Measurements from ENCODE around the gene MADD. TPM values are rescaled to one million over a fixed set of nuclear protein-coding genes. Genes with fewer than 3 reads are reported as not detected.

The MADD gene
- total RNA-seq, 1 donor from 2014 or later = 11.4 TPM

DNA sequence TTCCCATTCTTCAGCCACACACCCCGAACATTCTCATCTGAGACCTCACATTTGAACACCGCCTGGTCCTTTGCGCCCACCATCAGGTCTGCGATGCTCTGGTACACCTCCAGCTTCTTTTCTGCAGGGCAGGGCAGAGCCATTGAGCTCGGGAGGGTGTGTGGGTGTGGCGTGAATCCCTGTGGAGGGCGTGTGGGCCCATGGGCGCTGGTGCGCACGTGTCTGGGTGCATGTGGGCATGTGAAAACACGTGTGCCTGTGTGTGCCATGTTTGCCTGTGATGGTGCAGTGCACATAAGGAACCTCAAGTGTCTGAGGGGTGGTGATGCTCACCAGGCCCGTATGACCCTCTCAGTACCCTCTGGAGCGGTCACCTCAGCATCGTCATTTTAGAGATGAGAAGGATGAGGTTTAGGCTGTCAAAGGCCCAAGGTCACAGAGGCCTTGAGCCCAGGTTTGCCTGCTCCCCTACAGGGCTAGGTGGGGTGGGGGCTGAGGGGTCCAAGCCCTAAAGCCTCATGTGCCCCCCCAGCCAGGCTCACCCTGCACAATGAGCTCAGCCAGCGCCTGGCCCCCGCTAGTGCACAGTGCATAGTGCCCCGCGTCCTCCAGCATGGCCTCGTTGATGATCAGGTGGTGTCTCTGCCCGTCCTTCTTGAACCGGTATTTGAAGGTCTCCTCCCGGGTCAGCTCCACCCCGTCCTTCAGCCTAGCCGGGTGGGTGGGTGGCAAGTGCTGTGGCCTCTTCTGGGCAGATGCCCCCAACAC lies 72.3 kb downstream of the MADD start:
- no peak for ATAC-seq

DNA sequence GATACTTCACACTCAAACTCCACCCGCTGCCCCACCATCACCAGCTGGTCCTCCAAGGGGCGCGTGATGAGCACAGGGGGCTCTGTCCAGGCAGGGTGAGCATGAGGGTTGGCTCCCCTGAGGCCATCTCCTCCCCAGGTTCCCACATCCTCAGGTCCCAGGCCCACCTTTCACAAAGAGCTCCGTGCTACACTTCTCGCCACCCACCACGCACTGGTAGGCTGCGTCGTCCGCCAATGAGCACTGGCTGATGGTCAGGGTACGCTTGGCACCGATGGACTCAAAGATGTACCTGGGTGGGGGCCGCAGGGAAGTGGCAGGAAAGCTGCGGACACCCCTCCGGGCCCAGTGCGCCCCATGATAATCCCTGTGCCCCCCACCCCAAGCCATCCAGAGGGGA lies 72.9 kb downstream of the MADD start:
- ATAC-seq = no peak

DNA sequence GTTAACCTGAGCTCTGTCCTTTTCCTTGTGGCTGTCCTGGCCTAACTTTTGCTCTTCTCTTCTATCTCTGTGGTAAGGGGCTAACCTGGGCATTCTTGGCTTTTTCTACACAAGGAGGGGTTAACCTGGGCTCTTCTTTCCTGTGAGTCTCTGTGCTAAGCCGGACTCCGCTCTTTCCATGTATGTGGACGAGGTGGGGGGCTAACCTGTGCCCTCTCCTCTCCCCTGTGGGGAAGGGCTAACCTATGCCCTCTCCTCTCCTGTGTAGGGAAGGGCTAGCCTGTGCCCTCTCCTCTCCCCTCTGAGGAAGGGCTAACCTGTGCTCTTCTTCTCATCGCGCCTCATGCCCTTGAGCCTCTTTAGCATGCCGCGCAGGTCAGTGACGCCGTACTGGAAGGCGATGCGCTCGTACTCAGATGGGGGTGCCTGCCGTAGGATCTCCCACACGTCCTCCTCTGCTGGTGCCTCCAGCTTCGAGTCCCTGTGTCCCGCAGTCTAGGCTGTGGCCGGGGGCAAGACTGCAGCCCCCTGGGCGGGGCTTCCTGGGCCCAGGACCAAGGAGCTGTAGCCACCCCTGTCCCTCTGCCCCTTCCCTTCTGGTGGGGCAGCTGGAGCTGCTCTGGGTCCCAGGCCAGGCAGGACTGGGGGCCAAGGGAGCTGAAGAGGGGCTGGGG lies 76.1 kb downstream of the MADD start:
- no peak for ATAC-seq

DNA sequence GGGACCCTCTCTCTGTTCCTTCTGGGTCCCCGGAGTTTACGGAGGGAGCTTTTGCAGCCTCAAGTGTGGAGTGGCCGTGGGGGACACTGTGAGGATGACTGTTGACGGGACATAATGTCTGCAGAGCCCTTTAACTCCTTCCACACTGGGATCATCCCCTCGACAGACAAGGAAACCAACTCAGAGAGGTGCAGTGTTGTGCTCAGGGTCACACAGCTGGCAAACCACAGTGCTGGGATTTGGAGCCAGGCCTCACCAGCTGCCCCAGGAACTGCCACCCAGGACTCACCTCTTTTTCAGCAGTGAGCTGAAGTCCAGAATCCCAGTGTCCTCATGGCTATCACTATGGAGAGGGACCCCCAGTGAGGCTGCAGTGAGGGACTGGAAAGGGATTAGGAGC lies 77.2 kb downstream of the MADD start:
- no peak for ATAC-seq

DNA sequence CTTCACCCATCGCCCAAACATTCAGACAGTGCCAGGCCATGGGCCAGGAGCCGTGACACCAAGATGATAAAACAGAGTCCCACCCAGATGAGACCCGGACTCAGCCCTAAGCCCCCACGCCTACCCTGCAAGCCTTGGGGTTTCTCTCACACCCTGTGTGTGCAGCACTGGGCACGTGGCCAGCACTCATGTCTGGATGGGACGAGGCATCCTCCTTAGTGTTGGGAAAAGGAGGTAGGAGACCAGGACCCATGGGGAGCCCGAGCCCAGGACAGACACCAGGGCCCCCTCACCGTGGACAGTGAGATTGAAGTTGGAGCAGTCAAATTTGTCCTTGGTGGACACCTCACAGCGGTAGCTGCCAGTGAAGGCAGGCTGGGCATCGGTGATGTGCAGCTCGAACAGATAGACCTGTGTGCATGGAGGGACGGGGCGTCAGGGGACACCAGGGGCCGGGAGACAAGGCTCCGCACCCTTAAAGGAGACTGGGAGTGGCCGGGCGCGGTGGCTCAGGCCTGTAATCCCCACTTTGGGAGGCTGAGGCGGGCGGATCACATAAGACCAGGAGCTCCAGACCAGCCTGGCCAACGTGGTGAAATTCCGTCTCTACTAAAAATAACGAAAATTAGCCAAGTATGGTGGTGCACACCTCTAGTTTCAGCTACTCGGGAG lies 78.3 kb downstream of the MADD start:
- no peak for ATAC-seq

DNA sequence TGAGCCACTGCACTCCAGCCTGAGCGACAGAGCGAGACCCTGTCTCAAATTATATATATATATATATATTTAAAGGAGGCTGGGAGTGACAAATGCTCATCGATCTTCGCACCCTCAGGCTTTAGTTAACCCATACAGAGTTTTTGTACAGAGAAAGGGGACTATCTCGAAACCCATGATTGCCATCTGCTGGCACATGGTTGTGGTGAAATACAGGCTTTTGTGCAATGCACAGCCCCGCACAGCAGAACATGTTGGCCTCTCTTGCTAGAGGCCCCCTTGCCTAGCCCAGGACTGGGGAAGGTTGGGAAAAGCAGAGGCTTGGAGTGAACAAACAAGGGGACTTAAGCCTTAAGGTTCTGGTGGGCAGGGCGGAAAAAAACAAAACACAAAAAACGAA lies 78.9 kb downstream of the MADD start:
- no peak for ATAC-seq

DNA sequence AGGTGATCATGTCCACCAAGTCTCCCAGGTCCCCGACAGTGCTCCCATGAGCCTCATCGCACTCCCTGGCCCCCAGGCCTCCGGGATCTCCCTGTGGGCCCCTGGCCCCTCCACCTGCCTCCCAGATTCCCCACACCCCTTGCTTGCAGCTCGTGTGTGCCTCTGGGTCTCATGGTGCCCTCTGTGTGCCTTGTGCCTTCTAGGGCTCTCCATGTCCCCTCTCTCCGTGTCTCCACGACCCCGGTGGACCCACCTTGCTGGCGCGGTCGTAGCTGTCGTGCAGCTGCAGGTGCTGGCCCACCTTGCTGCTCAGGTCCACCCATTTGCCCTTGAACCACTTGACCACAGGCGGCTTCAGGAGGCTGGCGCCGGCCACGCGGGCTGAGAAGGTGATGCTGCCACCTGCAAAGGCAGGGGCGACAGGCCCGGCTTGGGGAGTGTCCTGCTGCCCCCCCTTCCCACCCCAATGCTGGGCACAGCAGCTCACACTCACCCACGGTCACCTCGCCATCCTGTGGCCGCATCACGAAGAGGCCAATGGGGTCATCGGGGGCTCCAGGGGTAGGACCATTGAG lies 79.7 kb downstream of the MADD start:
- ATAC-seq = no peak

DNA sequence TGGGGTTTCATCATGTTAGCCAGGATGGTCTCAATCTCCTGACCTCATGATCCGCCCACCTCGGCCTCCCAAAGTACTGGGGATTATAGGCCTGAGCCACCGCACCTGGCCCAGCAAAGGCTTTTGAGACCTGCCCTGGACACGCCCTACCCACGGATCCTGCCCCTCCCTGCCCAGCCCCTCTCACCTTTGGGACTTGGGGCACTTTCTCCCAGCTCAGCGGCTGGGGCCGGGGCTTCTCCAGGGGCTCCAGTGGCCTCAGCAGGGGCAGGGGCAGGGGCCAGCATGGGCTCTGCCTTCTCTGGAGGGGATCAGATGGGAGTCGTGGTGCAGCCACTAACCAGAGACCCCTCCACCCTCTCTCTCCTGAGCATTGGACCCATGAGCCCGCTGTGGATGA lies 80.4 kb downstream of the MADD start:
- ATAC-seq = no peak

DNA sequence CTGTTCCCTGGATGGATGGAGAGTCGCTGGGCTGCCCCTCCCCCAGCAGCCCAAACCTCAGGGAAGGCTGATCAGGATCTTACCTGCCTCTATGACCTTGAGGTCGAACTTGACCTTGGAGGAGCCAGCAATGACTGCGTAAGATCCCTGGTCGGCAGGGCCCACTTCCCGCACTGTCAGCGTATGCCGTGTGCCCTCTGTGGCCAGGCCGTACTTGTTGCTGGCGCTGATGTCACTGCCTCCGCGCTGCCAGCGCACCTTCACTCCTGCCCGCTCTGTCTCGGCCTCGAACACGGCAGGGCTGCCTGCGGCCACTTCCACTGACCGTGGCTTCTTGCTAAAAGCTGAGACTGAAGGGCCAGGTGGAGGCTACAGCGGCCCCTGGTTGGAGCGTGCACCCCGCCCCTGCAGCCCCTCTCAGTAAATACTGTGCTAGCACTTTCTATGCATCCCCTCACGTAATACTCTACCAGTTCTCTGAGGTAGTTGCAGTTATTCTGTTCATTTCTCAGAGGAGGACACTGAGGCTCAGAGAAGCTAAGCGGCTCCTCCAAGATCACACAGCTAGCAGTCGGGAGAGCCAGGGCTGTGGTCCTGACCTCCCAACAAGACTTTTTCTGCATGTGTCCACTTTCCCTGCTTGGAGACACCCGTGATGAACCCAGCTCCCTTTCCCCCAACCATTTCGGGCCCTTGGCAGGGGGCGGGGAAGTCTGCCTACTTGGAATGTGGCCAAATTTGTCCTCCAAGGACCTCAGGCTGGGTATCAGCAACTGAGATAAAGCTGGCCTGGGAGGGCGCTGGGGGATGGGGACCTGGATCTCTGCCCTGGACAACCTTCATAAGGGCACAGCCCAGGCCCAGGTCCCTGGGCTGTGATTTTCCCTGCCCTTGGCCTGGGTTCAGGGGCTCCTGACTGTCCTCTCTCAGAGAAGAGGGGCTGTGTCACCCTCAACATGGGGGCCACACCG lies 81.5 kb downstream of the MADD start:
- no peak for ATAC-seq

DNA sequence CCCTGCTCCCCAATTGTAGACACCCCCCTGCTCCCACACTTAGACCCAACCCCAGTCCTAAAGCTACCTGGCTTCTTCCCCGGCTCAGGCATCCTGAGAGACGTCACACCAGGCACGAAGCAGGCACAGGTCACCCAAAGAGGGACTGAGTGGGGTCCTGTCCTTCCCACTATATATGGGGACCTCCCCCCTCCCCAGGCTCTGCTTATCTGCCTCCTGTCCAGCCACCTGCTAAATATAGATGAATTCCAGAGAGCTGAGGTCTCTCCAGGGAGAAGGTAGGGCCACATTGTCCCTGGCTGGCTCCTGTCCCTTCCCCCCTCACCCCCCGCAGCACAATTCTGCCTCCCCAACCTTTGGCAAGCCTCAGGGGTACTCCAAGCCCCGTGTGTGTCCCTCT lies 82.6 kb downstream of the MADD start, which contains the start of gene MYBPC3:
MYBPC3 (minus strand) TSS at position 147 of the 400 bp plus-strand sequence; CDS start at position 92, 55 bp downstream.
- no peak for ATAC-seq

DNA sequence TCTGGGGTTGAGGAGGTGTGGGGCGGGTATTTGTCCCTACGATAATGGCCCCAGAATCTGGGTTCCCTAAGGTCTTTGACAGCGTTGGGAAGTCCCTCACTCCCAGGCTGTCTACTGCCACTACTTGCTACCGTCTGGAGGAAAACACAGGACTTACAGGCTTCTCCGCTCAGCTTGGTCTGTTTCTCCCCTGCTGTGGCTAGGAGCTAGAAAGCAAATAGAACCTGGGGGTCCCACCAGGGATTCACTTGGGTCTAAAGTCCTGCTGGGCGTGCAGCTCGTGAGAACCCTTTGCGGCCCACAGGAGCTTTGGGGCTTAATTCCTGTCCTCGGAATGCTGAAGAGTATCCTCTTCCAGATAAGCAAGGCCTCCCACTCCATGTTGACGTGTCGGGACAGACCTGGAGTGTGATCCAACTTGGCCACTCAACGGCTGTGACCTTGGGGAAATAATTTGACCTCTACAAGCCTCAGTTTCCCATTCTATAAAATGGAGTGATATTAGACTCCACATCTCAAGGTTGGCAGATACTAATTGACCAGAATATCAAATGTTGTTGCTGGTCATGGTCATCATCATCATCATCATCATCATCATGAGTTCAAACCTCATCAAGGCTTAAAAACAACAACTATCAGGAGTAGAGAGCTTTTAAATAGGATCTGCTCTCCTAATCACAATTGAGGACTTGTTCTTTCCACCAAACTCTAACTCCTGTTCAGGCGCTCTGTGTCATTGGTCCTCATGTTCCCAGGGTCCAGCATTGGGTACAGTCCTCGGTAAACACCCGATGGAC lies 84.2 kb downstream of the MADD start:
- ATAC-seq = no peak

DNA sequence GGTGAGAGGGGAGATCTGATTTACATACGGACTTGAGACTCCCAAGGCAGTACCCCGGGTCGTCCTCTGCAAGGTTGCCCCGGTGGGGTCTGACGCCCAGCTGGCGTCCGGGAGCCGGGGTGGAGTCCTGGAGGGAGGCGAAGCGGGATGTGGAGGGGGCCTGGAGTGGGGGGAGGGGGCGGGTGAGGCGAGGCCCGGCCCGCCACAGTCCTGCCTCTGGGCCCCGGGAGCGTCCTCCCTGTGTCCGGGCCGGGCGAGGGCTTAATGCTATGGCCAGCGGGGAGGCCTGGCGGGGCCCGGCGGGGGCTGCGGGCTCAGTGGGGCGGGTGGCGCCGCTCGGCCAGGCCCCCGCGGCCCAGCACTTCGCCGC lies 85.0 kb downstream of the MADD start:
- ATAC-seq = no peak

DNA sequence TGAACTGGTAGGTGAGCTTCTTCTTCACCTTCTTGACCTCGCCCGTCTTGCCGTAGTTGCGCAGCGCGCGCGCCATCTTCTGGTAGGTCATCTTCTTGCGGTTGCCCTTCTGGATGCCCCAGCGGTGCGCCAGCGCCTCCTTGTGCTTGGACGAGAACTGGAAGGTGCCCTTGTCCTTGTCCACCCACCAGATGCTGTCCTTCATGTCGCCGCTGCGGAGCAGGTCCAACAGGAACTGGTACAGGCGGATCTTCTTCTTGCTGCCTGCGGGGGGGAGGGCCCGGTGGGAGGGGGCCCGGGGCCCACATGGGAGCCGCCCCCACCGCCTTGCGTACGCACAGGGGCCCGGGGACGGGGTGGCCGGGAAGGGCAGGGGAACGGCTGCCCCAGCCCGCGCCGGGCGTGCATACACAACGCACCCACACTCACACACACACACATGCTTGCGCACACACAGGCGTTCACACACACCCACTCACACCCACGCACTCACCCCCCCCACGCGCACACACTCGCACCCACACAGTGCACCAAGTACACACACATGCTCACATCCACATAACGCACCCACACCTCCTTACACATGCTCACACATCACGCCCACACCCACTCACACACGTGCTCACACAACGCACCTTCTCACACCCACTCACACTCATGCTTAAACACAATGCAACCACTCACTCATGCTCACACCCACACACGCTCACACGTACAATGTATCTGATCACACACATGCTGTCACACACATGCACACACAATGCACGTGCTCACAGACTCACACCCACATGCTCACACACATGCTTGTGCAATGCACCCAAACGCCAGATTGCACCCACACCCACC lies 85.6 kb downstream of the MADD start:
- peak; percentile 90 for ATAC-seq

DNA sequence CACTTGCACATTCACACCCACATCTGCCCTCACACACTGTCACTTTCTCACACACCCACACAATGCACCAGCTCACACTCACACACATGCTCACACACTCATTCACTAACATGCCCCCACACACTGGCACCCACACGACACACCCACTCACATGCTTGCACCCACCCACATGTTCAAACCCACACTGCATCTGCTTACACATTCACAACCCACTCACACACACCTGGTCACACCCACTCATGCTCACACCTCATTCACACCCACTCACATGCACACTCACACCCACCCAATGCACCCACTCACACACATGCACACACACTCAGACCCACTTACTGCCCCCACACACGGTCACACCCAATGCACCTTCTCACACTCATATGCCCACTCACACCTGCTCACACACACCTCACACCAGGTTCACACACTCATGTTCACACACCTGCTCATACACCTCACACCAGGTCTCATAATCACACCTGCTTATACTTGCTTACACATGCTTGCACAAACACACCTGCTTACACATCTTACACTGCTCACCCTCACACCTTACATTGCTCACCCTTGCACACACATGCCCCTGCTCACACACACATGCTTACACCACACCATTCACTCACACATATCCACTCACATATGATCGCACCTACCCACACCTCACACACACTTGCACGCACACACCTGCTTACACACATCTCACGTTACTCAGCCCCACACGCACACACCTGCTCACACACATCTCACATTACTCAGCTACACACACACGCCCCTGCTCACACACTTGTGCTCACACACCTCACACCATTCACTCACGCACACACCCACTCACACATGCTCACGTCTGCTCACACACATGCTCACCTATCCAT lies 86.4 kb downstream of the MADD start:
- no peak for ATAC-seq

DNA sequence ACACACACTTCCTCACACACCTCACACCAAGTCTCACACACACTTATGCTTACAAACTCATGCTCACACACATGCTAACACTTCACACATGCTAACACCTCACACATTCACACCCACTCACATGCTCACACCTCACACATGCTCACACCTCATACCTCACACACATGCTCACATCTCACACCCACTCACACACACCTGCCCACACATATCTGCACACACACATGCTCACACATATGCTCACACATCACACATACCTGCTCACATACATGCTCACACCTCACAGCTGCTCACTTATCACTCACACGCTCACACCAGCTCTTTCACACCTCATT lies 87.0 kb downstream of the MADD start:
- no peak for ATAC-seq

DNA sequence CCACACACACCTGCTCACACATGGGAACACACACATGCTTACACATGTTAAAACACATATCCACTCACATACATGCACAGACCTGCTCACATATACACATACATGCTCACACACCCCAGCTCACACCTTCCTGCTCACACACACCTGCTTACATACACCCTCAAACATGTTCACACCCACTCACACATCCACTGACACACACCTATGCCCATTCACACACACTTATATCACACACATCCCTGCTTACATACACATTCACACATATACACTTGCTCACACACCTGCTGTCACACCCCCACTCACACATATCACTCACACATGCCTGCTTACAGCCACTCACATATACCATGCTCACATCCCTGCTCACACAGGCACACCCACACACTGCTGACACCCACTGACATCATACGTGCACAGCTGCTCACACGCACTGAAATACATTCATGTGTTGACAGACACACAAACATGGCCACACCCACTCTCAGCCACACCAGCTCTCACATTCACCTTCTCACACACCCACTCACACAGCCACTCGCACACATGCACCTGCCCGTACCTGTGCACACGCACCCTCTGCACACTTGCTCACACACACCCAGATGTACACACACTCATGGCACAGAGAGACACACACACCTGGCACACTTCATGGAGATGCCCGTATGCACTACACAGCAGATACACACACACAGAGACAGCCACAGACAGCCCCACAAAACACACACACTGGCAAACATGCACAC lies 88.2 kb downstream of the MADD start:
- no peak for ATAC-seq

DNA sequence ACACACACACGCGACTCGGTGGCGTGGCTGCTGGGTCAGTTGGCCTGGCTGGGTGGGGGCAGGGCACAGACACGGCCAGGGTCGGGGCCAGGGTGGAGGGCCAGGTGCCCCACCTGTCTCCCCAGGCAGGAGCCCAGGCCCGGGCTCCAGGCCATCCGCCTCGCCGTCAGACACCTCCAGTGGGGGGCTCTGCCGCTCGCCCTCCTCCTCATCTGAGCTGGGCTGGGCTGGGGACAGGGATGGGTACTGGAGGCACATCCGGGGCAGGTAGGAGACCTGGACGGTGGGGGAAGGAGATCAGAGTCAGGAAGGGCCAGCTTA lies 88.8 kb downstream of the MADD start:
- no peak for ATAC-seq

DNA sequence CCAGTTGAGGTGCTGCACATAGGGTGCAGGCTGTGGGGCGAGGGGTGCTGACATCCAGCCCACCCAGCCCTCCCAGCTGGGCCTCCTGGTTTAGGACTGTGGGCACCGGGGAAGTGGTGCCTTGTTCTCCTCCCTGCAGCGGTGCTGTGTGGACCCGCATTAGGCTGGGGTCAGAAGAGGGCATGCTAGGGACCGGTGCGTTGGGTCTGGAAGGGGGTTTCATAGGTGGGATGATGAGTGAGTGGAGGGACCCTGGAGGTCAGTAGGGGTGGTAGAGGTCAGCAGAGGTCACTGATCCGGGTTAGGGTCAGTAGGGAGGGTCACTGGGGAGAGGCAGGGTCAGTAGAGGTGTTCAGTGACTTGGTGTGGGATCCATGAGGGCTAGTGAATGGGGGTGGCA lies 89.2 kb downstream of the MADD start:
- ATAC-seq = no peak

DNA sequence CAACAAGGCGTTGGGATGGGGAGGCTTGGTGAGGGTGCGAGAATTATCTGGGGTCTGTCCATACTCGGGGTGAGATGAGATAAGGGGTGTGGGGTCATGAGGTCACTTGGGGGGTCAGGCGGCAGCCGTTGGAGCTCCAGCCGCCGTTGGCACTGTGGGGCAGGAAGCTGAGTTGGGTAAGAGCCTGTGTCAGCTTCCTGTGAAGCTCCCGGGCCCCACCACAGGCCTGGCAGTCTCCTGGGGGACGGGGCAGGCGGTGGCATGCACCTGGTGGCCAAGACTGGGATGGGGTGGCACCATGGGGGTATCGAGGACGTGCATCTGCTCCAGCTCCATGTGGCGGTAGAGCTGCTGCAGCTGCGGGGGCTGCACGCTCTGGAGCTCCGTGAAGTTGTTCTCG lies 89.7 kb downstream of the MADD start:
- ATAC-seq = no peak
